HG03108 (cell line): ENCODE data around the gene C15orf62.
A peak's percentile ranks its signal among the peaks of the same experiment; 100 is the strongest.

Source experiments
- ATAC-seq: cut with Tn5 transposase; IDR thresholded peaks from one replicate; pipeline ENCODE4 v1.9.1; 2021; ENCODE audit warnings: moderate library complexity; ENCODE audit not compliant: unreplicated experiment

Gene C15orf62, protein sequence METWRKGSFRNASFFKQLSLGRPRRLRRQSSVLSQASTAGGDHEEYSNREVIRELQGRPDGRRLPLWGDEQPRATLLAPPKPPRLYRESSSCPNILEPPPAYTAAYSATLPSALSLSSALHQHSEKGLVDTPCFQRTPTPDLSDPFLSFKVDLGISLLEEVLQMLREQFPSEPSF

DNA sequence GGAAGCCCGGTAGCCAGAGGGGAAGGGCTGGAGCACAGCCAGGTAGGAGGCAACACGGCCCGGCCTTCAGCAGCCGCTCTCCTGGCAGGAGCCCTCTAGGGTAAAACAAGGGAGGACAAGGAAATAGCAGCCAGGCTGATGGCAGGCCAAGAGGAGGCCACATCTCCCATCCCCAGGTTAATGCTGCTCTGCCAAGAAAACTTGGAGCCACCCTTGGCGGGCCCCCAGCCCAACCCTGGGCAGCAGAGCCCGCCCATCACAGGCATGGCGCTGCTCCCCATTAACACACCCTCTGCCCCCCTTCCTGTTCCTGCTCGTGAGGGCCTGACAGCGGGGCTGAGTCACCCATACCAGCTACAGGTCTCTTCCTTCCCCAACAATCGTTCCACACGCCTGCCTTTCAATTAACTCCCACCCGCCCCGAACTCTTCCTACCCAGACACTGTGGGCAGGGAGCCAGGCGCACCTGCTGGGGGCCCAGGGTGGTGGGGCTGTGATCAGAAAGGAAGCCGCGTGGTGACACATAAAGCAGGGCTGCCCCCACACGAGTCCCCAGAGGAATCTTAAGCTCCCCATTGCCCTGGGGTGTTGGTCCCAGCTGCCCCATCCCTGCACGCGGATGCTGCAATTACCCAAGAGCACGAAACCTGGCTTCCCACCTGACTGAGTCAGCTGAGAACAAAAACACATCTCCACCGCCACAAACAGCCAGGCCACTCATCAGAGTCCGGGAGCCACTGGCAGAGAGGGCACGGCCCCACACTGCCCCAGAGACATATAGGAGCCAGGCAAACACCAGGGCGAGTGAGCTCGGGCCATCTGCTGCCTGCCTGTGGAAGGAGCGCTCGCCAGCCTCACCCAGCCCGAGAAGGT is at the start of gene C15orf62:
Gene C15orf62, plus strand, starts transcription at position 707 of the 873 bp plus-strand sequence. CDS start 516 bp downstream, outside the sequence.
- peak; percentile 40 for ATAC-seq

DNA sequence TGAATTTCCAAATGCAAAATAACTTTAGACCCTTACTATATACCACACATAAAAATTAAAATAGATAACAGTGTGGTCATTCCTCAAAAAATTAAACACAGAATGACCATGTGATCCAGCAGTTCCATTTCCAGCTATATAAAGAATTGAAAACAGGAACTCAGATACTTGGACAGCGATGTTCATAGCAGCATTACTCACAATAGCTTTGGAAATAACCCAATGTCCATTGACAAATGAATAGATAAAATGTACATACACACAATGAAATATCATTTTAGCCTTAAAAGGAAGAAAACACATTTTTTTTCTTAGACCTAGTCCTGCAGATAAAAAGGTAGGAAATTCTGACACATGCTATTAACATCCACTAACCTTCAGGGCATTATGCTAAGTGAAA is 48.1 kb upstream of the C15orf62 start:
- no peak for ATAC-seq

DNA sequence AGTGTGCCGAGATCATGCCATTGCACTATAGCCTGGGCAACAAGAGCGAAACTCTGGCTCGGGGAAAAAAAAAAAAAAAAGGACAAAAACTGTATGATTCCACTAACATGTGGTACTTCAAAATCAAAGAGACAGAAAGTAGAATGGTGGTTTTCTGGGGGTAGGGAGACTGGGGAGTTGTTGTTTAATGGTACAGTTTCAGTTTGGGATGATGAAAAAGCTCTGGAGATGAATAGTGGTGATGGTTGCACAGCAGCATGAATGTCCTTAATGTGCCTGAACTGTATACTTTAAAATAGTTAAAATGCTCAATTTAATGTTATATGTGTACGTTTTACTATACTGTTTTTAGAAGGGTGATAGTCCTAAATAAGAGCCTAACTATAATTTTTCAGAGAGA is 47.4 kb upstream of the C15orf62 start:
- ATAC-seq = no peak

DNA sequence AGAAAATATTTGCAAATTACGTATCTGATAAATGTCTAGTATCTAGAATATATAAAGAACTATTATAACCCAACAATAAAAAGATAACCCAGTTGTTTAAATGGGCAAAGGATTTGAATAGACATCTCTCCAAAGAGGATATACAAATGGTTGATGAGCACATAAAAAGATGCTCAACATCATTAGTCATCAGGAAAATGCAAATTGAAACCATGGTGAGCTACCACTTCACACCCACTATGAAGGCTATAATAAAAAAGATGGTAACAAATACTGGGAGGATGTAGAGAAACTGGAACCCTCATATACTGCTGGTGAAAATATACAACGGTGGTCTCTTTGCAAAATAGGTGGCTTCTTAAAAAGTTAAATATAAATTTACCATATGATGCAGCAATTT is 46.8 kb upstream of the C15orf62 start:
- ATAC-seq = no peak

DNA sequence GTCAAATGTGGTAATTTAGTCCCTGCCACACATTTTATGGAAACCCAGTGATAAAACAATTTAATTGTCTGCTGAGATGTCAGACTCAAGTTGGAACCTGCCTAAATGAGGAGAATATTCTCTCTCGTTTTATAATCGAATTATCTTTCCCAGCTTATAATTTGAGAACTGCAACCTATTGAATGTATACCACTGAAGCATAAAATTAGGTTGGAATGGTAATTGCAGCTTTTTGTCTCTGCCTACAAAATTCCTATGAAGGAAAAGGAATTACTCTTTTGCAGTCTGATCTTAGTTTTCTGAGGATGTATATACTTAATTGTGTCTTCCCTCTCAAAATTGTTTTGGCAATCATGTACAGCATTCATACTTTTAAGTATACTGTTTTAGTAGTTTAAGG is 45.9 kb upstream of the C15orf62 start:
- no peak for ATAC-seq

DNA sequence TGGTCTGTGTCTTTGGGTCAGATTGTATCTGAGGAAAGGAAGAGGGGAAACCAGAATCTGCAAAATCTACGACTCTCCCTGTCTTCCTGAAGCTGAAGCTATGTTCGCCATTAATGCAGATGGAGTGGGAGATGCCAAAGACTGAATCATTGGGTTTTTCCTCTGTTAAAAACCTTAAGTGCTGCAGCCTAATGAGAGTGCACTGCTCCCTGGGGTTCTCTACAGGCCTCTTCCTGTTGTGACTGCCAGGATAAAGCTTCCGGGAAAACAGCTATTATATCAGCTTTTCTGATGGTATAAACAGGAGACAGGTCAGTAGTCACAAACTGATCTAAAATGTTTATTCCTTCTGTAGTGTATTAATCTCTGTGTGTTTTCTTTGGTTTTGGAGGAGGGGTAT is 38.7 kb upstream of the C15orf62 start:
- no peak for ATAC-seq

DNA sequence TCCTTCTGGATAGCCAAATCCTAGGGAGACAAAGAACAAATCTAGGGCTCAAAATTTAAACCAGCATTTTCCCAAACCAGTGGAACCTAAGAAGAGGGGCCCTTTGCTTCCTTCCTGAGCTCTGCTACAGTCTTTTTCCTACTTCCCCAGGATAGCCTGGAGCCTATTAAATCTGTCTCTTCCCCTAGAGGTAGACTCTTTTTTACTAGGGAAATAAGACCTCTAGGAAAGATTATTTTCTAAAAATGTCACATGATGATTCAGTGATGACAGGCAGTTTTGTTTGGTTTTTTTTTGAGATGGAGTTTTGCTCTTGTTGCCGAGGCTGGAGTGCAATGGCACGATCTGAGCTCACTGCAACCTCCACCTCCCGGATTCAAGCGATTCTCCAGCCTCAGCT is 33.2 kb upstream of the C15orf62 start:
- ATAC-seq = no peak

DNA sequence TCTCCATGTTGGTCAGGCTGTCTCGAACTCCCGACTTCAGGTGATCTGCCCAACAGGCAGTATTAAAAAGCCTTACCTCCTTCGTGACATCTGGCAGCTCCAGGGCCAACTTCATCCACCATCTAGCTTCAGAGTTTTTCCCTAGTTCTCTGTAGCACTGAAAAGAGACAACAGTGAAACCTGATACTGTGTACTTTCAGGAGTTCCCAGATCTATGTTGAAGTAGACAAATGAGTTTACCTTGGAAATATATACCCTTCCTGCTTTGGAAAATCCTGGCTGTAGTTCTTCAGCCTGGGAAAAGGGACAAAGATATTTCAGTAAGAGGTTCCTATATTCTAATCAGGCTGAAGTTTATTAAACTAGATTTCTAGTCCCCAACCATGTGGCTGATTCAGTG is 32.7 kb upstream of the C15orf62 start:
- ATAC-seq = no peak

DNA sequence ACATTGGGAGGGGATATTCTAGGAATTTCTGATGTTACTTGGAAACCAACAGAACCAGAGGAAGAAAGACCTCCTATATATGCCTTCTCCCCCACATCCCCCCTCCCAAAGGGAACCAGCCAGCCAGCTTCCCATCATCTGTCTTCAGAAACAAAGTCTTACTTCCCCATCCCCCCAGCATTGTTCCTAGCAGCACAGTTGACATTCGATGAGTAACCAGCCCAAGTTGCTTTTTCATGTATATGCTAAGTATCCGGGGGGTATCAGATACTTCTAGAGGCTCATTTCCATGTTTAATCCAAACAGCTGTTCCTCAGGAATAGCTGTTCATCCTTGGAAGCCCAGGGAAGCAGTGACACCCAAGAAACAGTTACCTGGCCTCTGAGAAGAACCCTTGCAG is 30.7 kb upstream of the C15orf62 start:
- ATAC-seq = no peak

DNA sequence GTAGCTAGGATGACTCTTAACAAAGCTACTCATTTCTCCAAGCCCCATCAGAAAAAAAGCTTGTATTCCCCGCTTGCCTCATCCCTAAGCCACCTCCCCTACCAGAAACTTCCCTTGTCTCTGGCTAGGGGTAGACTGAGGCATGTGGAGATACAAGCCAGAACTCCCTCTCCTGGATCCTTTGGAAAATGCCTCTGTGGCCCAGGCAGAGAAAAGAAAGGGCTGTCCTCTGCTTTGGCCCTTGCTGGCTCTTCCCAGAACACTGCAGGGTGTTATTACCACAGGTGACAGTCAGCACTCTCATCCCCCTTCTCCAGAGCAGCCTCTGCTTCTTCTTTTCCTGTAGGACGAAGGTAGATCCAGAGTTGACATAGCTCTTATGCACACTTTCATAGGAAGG is 29.9 kb upstream of the C15orf62 start:
- ATAC-seq = no peak

DNA sequence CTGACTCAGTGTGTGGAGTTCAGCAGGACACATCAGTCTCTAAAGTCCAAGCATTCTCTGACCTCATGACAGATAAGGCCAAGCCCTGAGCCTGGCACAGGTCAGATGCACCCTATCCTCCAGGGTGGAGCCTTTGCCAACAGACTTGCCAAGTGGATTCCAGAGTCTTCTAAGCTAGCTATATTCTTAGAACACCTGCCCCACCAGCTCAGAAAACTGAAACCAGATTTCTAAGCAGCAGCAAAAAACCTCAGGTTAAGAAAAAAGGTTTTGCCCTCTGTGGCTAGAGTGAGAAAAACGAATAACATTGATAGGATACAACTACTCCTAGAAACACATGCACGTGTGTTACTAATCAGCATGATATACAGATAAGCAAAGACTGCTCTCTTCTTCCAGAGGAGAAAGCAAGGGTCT is 26.3 kb upstream of the C15orf62 start:
- ATAC-seq = no peak

DNA sequence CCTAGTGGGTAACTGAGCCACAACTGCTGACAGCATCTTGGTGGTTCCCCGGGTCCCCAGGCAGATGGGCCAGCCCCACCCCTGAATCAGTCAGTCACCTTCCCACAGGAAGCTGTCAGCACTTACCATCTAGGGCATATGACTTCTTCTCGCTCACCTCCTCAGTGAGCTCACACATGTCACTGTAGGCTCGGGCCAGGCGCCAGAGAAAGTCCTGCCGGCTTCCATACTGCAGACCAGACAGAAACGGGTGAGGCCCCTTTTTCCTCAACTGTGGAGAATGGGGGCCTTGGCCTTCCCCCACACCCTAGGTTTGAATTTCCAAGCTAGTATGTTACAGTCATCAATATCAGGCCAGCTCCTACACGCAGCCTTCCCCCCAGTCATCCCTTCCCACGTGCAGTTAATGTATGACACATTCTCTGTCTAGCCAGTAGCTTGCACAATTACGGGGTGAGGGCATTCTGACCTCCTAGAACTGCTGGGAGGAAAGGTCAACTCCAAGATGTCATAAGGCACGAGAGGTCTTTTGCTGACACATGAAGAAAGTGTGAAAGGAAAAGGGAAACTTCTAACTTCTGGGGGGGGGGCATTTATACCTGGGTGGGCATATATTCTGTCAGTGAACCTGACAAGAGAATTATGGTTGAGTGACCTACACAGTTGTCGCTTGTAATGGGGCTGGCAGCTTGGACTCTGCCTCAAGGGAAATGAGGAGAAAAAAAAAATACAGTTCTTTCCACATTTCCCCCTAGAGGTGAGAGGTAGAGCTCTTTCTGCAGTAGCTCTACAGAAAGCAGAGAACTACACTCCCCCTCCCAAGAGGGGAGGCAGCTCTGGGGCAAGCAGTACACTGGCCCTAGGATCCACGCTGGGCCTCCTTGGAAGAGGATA is 25.6 kb upstream of the C15orf62 start:
- ATAC-seq = no peak

DNA sequence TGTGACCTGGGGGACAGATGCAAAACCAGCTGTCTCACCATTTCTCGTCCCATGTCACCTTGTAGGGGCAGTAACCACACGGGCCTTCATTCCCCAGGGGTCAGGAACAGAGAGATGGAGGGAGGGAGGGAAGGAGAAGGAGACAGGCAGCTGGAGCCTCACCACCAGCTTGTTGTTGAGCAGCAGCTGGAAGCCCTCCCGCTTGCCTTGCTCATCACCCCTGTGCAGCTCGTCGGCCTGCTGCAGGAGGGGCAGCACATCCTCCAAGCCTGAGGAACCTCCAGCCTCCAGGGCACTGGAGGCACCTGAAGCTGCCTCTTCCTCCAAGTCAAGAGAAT is 25.0 kb upstream of the C15orf62 start:
- ATAC-seq = no peak

DNA sequence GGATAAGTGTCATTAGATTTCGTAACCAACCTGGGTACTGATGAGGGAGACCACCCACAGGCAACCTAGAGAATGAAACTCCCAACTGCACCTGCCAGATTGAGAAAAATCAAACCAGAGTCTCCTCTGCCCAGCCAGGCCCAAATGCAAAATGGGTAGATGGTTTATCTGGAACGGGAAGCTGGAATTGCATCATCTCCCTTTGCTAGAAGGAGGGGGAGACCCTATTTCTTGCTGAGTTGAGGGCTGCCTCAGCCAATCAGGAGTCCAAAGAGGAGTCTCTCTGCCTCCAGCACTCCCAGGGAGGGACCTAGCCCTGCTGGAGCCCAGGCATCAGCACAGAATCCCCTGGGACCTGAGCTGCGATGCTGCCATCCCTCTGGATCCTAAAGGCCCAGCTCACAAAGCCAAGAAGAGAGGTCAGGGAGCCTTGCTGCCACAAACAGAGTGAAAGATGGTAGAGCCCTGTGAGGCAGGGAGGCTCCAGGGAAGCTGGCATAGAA is 22.8 kb upstream of the C15orf62 start:
- ATAC-seq = no peak

DNA sequence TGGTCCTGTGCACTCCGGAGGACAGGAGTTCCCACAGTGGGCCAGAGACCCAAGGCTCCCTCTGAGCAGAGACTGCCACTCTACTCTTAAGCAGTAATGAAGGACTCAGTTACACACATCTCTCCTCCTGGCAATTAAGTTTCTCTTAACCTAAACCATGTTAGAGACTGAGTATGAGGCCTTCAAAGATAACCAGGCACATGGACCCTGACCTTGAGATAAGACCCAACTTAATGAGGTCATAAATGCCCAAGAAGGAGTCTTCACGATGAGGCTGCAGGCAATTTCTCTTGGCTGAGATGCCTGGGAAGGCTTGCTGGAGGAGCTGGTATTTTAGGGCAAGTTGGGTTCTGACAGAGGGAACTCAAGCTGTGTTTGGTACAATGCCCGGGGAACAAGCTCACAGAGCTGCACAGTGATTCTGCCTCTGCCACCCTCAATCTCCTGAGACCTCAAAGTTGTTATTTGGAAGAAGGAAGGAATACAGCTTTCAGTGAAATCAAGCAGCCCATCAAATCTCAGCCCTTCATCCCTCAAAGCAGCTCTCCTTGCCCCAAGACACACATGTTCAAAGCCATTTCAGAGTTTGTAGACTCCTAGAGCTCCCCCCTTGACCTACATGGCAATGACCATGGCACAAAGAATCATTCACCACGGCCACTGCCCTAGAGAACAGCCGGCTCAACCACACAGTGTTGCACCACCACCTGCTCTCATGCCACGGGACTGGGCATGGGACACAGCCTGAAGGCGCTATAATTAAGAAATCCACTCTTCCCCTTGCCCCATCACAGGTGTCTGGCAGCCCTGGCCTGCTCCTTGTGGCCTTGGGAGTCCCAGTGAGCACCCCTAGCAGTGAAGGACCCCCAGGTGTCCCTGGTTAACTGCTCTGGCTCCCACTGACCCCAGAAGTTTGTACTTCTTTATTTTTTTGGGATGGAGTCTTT is 21.8 kb upstream of the C15orf62 start:
- ATAC-seq = no peak

DNA sequence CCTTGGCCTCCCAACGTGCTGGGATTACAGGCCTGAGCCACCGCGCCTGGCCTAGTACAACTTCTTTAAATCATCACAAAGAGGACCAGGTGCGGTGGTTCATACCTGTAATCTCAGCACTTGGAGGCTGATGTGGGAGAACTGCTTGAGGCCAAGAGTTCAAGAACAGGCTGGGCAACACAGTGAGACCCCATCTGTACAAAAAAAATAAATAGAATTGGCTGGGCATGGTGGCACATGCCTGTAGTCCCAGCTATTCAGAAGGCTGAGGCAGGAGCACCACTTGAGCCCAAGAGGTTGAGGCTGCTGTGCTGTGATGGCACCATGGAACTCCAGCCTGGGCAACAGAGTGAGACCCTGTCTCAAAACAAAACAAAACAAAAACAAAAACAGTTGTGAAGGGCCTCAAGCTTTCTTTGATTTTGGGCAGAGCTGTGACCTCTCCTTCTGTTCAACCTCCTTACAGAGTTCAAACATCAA is 20.6 kb upstream of the C15orf62 start:
- no peak for ATAC-seq

DNA sequence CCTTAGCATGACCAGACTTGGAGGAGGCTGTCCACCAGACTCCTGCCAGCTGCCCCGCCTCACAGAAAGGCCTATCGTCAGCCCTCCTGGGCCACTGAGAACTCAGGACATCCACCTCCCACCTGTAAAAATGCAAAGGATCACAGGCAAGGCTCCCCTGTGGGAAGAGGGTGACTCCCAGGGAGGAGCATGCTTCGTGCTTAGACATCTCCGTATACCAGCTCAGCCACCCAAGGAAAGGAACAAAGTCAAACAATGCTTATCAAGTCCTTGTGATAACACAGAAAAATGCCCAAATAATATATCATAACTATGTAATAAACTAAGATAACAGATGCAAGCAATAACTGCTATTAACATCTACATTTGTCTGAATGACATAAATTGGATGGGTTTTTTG is 18.9 kb upstream of the C15orf62 start:
- ATAC-seq = no peak

DNA sequence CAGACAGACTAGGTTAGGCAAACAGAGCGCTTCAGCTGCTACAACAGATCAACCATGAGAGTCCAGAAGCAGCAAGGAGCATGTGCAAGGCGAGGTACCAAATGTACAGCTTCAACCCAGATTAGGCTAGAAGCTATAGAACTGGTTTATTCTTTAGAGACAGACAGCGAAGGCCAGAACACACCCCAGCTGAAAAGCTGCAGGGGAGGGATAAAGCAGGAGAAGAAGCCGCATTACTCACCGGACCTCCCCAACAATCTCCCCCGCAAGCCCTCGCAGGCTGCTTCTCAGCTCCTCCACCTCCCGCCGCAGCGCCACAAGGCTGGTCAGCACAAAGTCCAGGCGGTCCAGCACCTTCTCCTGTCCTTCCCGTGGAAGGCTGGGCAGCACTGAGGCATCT is 18.0 kb upstream of the C15orf62 start:
- no peak for ATAC-seq

DNA sequence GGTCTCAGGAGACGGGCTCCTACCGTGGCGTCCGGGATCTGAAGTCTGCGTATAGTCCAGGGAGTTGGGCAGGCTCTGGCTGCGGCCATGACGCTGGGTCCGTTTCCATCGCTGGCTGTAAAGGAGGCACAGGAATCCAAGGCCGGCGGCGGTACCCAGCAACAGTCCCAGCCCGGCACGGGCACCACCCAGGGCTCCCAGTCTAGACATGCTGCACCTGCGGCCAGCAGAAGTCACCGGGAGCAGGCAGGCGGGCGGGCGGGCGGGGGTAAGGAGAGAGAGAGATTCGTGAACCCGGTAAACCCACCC is 15.3 kb upstream of the C15orf62 start:
- ATAC-seq = no peak
